ENCODE results near the gene SNAI3. TPM values are rescaled to one million over a fixed set of nuclear protein-coding genes. Genes with fewer than 3 reads are reported as not detected.

SNAI3 gene
- total and polyA plus RNA-seq, 7 experiments from 2014 or later = 2.7 to 13.5 (median 6.5) TPM

DNA sequence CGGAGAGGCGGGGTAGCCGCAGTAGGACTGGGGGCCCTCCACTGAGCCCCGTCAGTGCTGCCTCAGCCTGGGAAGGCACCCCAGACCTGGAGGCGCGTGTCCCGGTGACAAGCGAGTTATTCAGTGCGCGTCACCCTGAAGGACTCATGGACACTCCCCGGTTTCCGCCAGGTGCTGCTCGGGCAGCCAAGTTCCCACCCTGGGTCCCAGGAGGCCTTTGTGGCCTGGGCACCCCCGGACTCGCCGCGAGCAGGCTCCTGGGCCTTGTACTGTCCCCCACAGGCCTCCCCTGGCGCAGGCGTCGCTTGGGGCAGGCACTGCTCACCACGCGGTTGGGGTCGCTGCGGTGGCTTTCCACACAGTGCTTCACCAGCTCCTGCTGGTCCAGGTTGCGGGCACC is 12.3 kb upstream of the SNAI3 start:
- peaks cover 26 to 60% (median 32%) of the 10 kb centered on the region in 7 donors for H3K4me1 Mint-ChIP-seq
- ChIA-PET POLR2A (interaction anchor here (0.8 to 7.0 kb wide), 3 partner anchors 9 to 35 kb away, joined by 3 to 134 read pairs (median 4); partner anchors contain the start of genes MVD and SNAI3), CTCF (no interaction called here)
- H3K9me3 Mint-ChIP-seq = no peaks in the 10 kb centered on the region
- no peak overlapping the region for H3K4me3 ChIP-seq (ENCODE audit: low read length)
- no peaks in the 10 kb centered on the region for H3K27me3 Mint-ChIP-seq
- H3K4me1 ChIP-seq (ENCODE audit: control insufficient read depth in 2 of 2, insufficient read depth in 2 of 2, low read length in 2 of 2) = peaks cover 17 to 48% of the 10 kb centered on the region in 2 donors
- H3K9me3 ChIP-seq (ENCODE audit: control insufficient read depth in 2 of 3, low read length in 3 of 3) = no peaks in the 10 kb centered on the region
- H3K36me3 Mint-ChIP-seq = peaks cover 0 to 25% (median 3%) of the 10 kb centered on the region in 5 donors
- H3K27me3 ChIP-seq (ENCODE audit: control insufficient read depth in 2 of 2, insufficient read depth in 2 of 2, low read length in 2 of 2) = no peaks in the 10 kb centered on the region
- H3K27ac ChIP-seq (ENCODE audit: low read depth, low read length) = peak overlapping the region; percentile 88
- H3K36me3 ChIP-seq (ENCODE audit: control insufficient read depth in 2 of 3, insufficient read depth in 3 of 3, low read length in 3 of 3) = peaks cover 0 to 54% (median 9%) of the 10 kb centered on the region in 3 experiments
- peak overlapping the region in 6 of 9 donors; percentile 76 to 90 (median 83) for H3K27ac Mint-ChIP-seq
- intact Hi-C loops (cut with micrococcal nuclease) = no loop called here
- H3K4me3 Mint-ChIP-seq = peak overlapping the region in 8 of 10 donors; percentile 49 to 98 (median 66)
- ATAC-seq (no peak), DNase-seq (no peak)

- DNase-seq (peak in 3 of 9 donors; percentile 30 to 37 (median 31)), ATAC-seq (no peak)
- Mint-ChIP-seq H3K27ac (peak overlapping the region in 8 of 9 donors; percentile 65 to 90 (median 80)), H3K36me3 (peaks cover 0 to 21% (median 3%) of the 10 kb centered on the region in 5 donors), H3K27me3 (no peaks in the 10 kb centered on the region), H3K9me3 (no peaks in the 10 kb centered on the region), H3K4me3 (peak overlapping the region in 9 of 10 donors; percentile 21 to 98 (median 65)), H3K4me1 (peaks cover 21 to 58% (median 32%) of the 10 kb centered on the region in 7 donors)
- peaks cover 18 to 48% of the 10 kb centered on the region in 2 donors for H3K4me1 ChIP-seq (ENCODE audit: control insufficient read depth in 2 of 2, insufficient read depth in 2 of 2, low read length in 2 of 2)
- H3K36me3 ChIP-seq (ENCODE audit: control insufficient read depth in 2 of 3, insufficient read depth in 3 of 3, low read length in 3 of 3) = peaks cover 0 to 54% (median 9%) of the 10 kb centered on the region in 3 experiments
- POLR2A ChIA-PET = interaction anchor here (0.8 to 7.0 kb wide), 4 partner anchors 9 to 399 kb away, joined by 3 to 134 read pairs (median 4); partner anchors contain the start of genes MVD and SNAI3
- intact Hi-C loops (cut with micrococcal nuclease) = no loop called here
- no peaks in the 10 kb centered on the region for H3K9me3 ChIP-seq (ENCODE audit: control insufficient read depth in 2 of 3, low read length in 3 of 3)
- peak overlapping the region; percentile 88 for H3K27ac ChIP-seq (ENCODE audit: low read depth, low read length)
- CTCF ChIA-PET = interaction anchor here (0.7 kb wide), 1 partner anchor 13 kb away, joined by 3 read pairs; no protein-coding TSS in a partner anchor
- no peaks in the 10 kb centered on the region for H3K27me3 ChIP-seq (ENCODE audit: control insufficient read depth in 2 of 2, insufficient read depth in 2 of 2, low read length in 2 of 2)
- no peak overlapping the region for H3K4me3 ChIP-seq (ENCODE audit: low read length)
Measured at GRCh38 chr16:88697831-88698615, 11.7 kb upstream of the SNAI3 start.

DNA sequence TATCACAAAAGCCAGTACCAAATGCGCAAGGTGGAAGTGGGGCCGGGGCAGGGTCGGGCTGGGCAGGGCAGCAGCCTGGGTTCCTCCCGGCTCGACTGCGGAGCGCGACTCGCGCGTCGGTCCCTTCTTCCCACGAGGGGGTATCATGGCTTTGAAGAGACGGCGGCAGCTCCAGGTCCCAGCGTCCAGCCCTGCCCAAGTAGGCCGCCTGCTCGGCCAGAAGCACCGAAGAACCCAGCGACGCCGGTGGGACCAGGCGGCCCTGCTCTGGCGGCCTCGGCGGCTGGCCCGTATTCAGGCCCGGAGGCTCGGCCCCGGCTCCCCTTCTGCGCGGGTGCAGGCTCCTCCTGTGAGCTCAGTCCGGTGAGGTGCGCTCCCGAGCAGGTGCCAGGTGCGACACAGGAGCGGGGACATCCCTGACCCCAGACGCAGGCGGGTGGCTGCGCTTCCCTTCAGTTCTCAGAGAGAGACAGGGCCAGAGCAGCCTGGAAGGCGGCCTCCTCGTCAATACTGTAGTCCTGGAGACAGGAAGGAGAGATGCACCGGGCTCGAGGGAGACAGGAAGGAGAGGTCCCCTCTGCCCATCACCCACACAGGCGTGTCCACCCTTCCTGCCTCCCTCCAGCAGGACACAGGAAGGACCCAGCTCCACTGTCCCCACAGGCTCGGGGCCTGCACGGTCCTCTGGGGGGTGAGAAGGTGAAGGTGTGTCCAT is 11.0 kb upstream of the SNAI3 start:
- no peaks in the 10 kb centered on the region for H3K27me3 ChIP-seq (ENCODE audit: control insufficient read depth in 2 of 2, insufficient read depth in 2 of 2, low read length in 2 of 2)
- H3K36me3 ChIP-seq (ENCODE audit: control insufficient read depth in 2 of 3, insufficient read depth in 3 of 3, low read length in 3 of 3) = peaks cover 0 to 54% (median 9%) of the 10 kb centered on the region in 3 experiments
- H3K9me3 ChIP-seq (ENCODE audit: control insufficient read depth in 2 of 3, low read length in 3 of 3) = no peaks in the 10 kb centered on the region
- peaks cover 26 to 49% of the 10 kb centered on the region in 2 donors for H3K4me1 ChIP-seq (ENCODE audit: control insufficient read depth in 2 of 2, insufficient read depth in 2 of 2, low read length in 2 of 2)
- no peak for DNase-seq
- POLR2A ChIA-PET = interaction anchor here (1.1 to 7.0 kb wide), 2 partner anchors 8 to 400 kb away, joined by 3 to 134 read pairs; partner anchors contain the start of gene SNAI3
- Mint-ChIP-seq H3K27me3 (no peaks in the 10 kb centered on the region), H3K27ac (peak overlapping the region in 8 of 9 donors; percentile 65 to 90 (median 80)), H3K9me3 (no peaks in the 10 kb centered on the region), H3K4me3 (peak overlapping the region in 5 of 10 donors; percentile 21 to 98 (median 45)), H3K4me1 (peaks cover 18 to 58% (median 39%) of the 10 kb centered on the region in 7 donors), H3K36me3 (peaks cover 0 to 18% (median 3%) of the 10 kb centered on the region in 5 donors)
- H3K27ac ChIP-seq (ENCODE audit: low read depth, low read length) = peak overlapping the region; percentile 88
- intact Hi-C loops (cut with micrococcal nuclease) = no loop called here
- no peak overlapping the region for H3K4me3 ChIP-seq (ENCODE audit: low read length)
- no peak for ATAC-seq
- CTCF ChIA-PET = interaction anchor here (0.7 to 1.0 kb wide), 2 partner anchors 12 kb away, joined by 3 to 5 read pairs; no protein-coding TSS in a partner anchor

DNA sequence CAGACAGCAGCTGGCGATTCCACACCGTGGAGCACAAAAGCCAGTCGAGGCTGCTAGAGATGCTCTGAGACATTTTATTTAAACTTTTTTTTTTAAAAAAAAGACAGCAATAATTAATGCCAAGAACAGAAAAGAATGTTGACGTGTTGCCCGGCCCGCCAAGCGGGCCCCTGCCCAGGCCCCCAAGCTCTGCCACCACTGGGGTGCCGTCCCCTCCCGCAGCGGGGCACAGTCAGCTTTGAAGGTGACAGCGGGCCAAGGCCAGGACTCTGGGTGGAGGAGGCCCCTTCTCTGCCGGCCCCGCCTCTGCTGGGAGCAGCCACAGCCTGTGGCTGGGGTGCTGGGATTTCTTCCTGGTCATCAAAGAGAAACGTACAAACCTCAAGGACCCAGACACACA is 10.1 kb upstream of the SNAI3 start:
- H3K36me3 ChIP-seq (ENCODE audit: control insufficient read depth in 2 of 3, insufficient read depth in 3 of 3, low read length in 3 of 3) = peaks cover 0 to 54% (median 9%) of the 10 kb centered on the region in 3 experiments
- POLR2A ChIA-PET = interaction anchor here (1.2 to 1.7 kb wide), 2 partner anchors 10 to 12 kb away, joined by 4 read pairs; partner anchors contain the start of gene SNAI3
- intact Hi-C loops (cut with micrococcal nuclease) = no loop called here
- H3K4me3 ChIP-seq (ENCODE audit: low read length) = no peak overlapping the region
- H3K9me3 ChIP-seq (ENCODE audit: control insufficient read depth in 2 of 3, low read length in 3 of 3) = no peaks in the 10 kb centered on the region
- H3K27ac Mint-ChIP-seq = peak overlapping the region in 5 of 9 donors; percentile 12 to 82 (median 63)
- no peaks in the 10 kb centered on the region for H3K9me3 Mint-ChIP-seq
- no peaks in the 10 kb centered on the region for H3K27me3 ChIP-seq (ENCODE audit: control insufficient read depth in 2 of 2, insufficient read depth in 2 of 2, low read length in 2 of 2)
- H3K4me3 Mint-ChIP-seq = no peak overlapping the region
- peaks cover 0 to 18% (median 3%) of the 10 kb centered on the region in 5 donors for H3K36me3 Mint-ChIP-seq
- peaks cover 34 to 57% of the 10 kb centered on the region in 2 donors for H3K4me1 ChIP-seq (ENCODE audit: control insufficient read depth in 2 of 2, insufficient read depth in 2 of 2, low read length in 2 of 2)
- DNase-seq (no peak), ATAC-seq (no peak)
- H3K4me1 Mint-ChIP-seq = peaks cover 12 to 64% (median 47%) of the 10 kb centered on the region in 7 donors
- CTCF ChIA-PET = interaction anchor here (1.0 kb wide), 1 partner anchor 11 kb away, joined by 5 read pairs; no protein-coding TSS in a partner anchor
- no peaks in the 10 kb centered on the region for H3K27me3 Mint-ChIP-seq
- no peak overlapping the region for H3K27ac ChIP-seq (ENCODE audit: low read depth, low read length)

GRCh38 chr16:88695753-88696152 is 9.4 kb upstream of the SNAI3 start:
- Mint-ChIP-seq H3K4me1 (peaks cover 15 to 71% (median 50%) of the 10 kb centered on the region in 7 donors), H3K9me3 (no peaks in the 10 kb centered on the region), H3K36me3 (peaks cover 0 to 16% (median 3%) of the 10 kb centered on the region in 5 donors), H3K4me3 (no peak overlapping the region), H3K27me3 (no peaks in the 10 kb centered on the region), H3K27ac (peak overlapping the region in 6 of 9 donors; percentile 25 to 77 (median 56))
- Histone ChIP-seq H3K4me3 (ENCODE audit: low read length) (no peak overlapping the region), H3K4me1 (ENCODE audit: control insufficient read depth in 2 of 2, insufficient read depth in 2 of 2, low read length in 2 of 2) (peaks cover 37 to 64% of the 10 kb centered on the region in 2 donors), H3K9me3 (ENCODE audit: control insufficient read depth in 2 of 3, low read length in 3 of 3) (no peaks in the 10 kb centered on the region), H3K36me3 (ENCODE audit: control insufficient read depth in 2 of 3, insufficient read depth in 3 of 3, low read length in 3 of 3) (peaks cover 0 to 54% (median 9%) of the 10 kb centered on the region in 3 experiments), H3K27me3 (ENCODE audit: control insufficient read depth in 2 of 2, insufficient read depth in 2 of 2, low read length in 2 of 2) (no peaks in the 10 kb centered on the region), H3K27ac (ENCODE audit: low read depth, low read length) (no peak overlapping the region)
- intact Hi-C loops (cut with micrococcal nuclease) = no loop called here
- ATAC-seq = no peak
- ChIA-PET CTCF (no interaction called here), POLR2A (interaction anchor here (1.2 to 1.7 kb wide), 2 partner anchors 9 to 11 kb away, joined by 4 read pairs; partner anchors contain the start of gene SNAI3)
- DNase-seq = no peak

GRCh38 chr16:88695218-88695617 is 8.9 kb upstream of the SNAI3 start:
- CTCF ChIA-PET = no interaction called here
- Histone ChIP-seq H3K27ac (ENCODE audit: low read depth, low read length) (no peak overlapping the region), H3K27me3 (ENCODE audit: control insufficient read depth in 2 of 2, insufficient read depth in 2 of 2, low read length in 2 of 2) (no peaks in the 10 kb centered on the region), H3K4me1 (ENCODE audit: control insufficient read depth in 2 of 2, insufficient read depth in 2 of 2, low read length in 2 of 2) (peaks cover 35 to 64% of the 10 kb centered on the region in 2 donors), H3K36me3 (ENCODE audit: control insufficient read depth in 2 of 3, insufficient read depth in 3 of 3, low read length in 3 of 3) (peaks cover 0 to 52% (median 9%) of the 10 kb centered on the region in 3 experiments), H3K4me3 (ENCODE audit: low read length) (no peak overlapping the region), H3K9me3 (ENCODE audit: control insufficient read depth in 2 of 3, low read length in 3 of 3) (no peaks in the 10 kb centered on the region)
- peak overlapping the region in 5 of 9 donors; percentile 39 to 77 (median 58) for H3K27ac Mint-ChIP-seq
- peaks cover 17 to 73% (median 50%) of the 10 kb centered on the region in 7 donors for H3K4me1 Mint-ChIP-seq
- intact Hi-C loops (cut with micrococcal nuclease) = no loop called here
- ATAC-seq (no peak), DNase-seq (no peak)
- peak overlapping the region in 1 of 10 donors; percentile 11 for H3K4me3 Mint-ChIP-seq
- peaks cover 0 to 13% (median 3%) of the 10 kb centered on the region in 5 donors for H3K36me3 Mint-ChIP-seq
- POLR2A ChIA-PET = interaction anchor here (1.7 kb wide), 1 partner anchor 10 kb away, joined by 4 read pairs; no protein-coding TSS in a partner anchor
- peaks cover 0 to 2% (median 0%) of the 10 kb centered on the region in 11 donors for H3K9me3 Mint-ChIP-seq
- no peaks in the 10 kb centered on the region for H3K27me3 Mint-ChIP-seq
